ENCODE measurements around the gene STUB1.

STUB1 gene

DNA sequence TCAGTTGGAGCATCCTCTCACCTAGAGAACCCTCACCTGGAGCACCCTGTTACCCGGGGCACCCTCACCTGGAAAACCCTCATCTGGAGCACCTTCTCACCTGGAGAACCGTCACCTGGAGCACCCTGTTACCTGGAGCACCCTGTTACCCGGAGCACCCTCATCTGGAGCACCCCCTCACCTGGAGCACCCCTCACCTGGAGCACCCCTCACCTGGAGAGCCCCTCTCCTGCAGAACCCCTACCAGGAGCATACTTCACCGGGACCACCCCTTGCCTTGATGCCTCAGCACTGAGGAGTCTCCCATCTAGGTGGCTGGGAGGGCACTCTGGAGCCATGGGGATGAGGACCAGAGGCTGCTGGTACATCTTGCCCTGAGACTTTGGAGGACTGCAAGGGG lies 28.7 kb downstream of the STUB1 start:
- TF ChIP-seq, protein P1, sequence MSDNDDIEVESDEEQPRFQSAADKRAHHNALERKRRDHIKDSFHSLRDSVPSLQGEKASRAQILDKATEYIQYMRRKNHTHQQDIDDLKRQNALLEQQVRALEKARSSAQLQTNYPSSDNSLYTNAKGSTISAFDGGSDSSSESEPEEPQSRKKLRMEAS (IDR thresholded peaks at IDR 0.05) = no peak
- TF ChIP-seq CEBPB (IDR thresholded peaks at IDR 0.05) = no peak
- TF ChIP-seq ZBTB7A (IDR thresholded peaks at IDR 0.05; ENCODE audit: low read depth) = no peak
- no peak for TF ChIP-seq TCF12 (IDR thresholded peaks at IDR 0.05; ENCODE audit: low read depth)
- no peak for TF ChIP-seq EGR1 (IDR thresholded peaks at IDR 0.05)
- no peak for TF ChIP-seq RAD21 (IDR thresholded peaks at IDR 0.05; ENCODE audit: low read depth)
- TF ChIP-seq, protein P2, sequence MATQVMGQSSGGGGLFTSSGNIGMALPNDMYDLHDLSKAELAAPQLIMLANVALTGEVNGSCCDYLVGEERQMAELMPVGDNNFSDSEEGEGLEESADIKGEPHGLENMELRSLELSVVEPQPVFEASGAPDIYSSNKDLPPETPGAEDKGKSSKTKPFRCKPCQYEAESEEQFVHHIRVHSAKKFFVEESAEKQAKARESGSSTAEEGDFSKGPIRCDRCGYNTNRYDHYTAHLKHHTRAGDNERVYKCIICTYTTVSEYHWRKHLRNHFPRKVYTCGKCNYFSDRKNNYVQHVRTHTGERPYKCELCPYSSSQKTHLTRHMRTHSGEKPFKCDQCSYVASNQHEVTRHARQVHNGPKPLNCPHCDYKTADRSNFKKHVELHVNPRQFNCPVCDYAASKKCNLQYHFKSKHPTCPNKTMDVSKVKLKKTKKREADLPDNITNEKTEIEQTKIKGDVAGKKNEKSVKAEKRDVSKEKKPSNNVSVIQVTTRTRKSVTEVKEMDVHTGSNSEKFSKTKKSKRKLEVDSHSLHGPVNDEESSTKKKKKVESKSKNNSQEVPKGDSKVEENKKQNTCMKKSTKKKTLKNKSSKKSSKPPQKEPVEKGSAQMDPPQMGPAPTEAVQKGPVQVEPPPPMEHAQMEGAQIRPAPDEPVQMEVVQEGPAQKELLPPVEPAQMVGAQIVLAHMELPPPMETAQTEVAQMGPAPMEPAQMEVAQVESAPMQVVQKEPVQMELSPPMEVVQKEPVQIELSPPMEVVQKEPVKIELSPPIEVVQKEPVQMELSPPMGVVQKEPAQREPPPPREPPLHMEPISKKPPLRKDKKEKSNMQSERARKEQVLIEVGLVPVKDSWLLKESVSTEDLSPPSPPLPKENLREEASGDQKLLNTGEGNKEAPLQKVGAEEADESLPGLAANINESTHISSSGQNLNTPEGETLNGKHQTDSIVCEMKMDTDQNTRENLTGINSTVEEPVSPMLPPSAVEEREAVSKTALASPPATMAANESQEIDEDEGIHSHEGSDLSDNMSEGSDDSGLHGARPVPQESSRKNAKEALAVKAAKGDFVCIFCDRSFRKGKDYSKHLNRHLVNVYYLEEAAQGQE (IDR thresholded peaks at IDR 0.05; ENCODE audit: low read depth) = no peak
- TF ChIP-seq, protein P3, sequence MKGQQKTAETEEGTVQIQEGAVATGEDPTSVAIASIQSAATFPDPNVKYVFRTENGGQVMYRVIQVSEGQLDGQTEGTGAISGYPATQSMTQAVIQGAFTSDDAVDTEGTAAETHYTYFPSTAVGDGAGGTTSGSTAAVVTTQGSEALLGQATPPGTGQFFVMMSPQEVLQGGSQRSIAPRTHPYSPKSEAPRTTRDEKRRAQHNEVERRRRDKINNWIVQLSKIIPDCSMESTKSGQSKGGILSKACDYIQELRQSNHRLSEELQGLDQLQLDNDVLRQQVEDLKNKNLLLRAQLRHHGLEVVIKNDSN (IDR thresholded peaks at IDR 0.05) = no peak
- no peak for TF ChIP-seq YY1 (IDR thresholded peaks at IDR 0.05; ENCODE audit: low read depth)
- no peak for TF ChIP-seq EP300 (IDR thresholded peaks at IDR 0.05; ENCODE audit: borderline replicate concordance)
- TF ChIP-seq NFIC (IDR thresholded peaks at IDR 0.05) = no peak
- TF ChIP-seq TAF1 (IDR thresholded peaks at IDR 0.05; ENCODE audit: low read depth) = no peak
- no peak for TF ChIP-seq CREB1 (IDR thresholded peaks at IDR 0.05; ENCODE audit: low read depth)
- no peak for TF ChIP-seq FOXM1 (IDR thresholded peaks at IDR 0.05; ENCODE audit: borderline replicate concordance, low read depth)
- TF ChIP-seq TEAD4 (IDR thresholded peaks at IDR 0.05) = no peak

DNA sequence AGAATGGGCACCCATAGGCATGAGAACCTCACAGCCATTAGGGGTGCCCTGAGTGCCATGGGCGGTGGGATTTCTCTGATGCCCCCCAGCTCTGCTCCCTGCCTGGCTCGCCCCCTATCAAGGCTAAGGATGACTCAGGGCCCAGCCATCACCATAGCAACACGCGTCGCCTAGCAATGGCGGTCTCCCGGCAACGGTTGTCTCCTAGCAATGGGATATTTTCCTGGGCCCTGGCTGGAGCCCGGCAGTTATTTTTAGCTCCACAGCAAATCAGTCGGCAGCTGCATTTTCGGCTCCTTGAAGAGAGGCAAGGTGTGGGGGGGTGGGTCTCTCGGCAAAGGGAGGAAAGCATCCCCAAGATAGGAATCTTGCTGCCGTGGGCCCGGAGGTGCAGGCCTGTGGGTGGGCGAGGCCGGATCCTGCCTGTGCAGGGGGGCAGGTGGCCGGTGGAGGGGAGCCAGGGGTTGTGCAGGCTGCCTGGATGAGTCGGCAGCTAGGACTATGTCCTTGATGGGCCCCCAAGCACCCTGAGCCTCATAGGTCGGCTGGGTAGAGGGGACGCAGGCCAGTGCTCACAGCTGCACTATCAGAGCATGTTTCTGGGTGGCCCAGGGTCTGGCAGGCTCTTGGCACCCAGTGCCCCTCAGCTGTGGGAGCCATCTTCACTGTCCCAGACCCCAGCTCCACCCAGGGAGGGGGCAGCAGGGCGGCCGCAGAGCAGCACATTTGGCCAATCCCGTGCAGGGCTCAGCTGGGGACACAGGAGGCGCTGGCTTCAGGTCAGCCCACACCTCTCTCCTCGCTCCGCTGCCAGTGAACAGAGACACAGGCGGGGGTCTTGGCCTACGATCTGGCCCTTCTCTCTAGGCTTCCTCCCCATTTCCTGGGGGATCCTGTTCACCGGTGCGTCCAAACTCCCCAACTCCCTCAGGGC lies 29.6 kb downstream of the STUB1 start:
- TF ChIP-seq CEBPB (IDR thresholded peaks at IDR 0.05) = no peak
- peak; percentile 93 for TF ChIP-seq FOXM1 (IDR thresholded peaks at IDR 0.05; ENCODE audit: borderline replicate concordance, low read depth)
- TF ChIP-seq, protein P1 (IDR thresholded peaks at IDR 0.05) = no peak
- TF ChIP-seq EP300 (IDR thresholded peaks at IDR 0.05; ENCODE audit: borderline replicate concordance) = no peak
- TF ChIP-seq, protein P3 (IDR thresholded peaks at IDR 0.05) = no peak
- no peak for TF ChIP-seq TAF1 (IDR thresholded peaks at IDR 0.05; ENCODE audit: low read depth)
- TF ChIP-seq TEAD4 (IDR thresholded peaks at IDR 0.05) = no peak
- TF ChIP-seq, protein P2 (IDR thresholded peaks at IDR 0.05; ENCODE audit: low read depth) = no peak
- peak; percentile 68 for TF ChIP-seq EGR1 (IDR thresholded peaks at IDR 0.05)

DNA sequence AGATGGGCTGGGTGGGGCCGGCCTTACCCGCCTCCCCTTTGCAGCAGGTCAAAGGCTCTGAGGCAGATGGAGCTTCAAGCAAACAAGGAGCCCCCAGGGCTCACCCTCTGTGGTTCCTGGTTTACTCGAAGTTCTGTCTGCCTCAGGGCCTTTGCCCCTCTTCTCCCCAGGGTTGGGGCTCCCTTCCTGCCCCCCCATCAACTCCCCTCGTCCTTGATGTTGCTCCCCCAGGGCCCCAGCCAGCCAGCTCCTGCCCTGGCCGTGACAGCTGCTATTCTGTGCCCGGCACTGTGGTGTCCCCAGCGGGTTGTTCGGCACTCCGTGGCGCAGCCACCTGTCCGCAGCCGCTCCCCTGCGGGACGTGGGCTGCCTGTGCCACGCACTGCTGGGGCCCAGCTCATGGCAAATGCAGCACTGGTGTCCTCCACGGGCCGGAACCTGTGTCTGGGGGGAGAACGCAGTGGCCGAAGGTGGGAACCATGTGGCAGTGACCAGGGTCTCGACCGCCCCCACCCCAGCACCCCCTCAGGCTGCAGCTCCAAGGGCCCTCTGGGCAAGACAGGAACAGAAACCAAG lies 30.4 kb downstream of the STUB1 start:
- TF ChIP-seq ZBTB7A (IDR thresholded peaks at IDR 0.05; ENCODE audit: low read depth) = no peak
- TF ChIP-seq CREB1 (IDR thresholded peaks at IDR 0.05; ENCODE audit: low read depth) = no peak
- no peak for TF ChIP-seq FOXM1 (IDR thresholded peaks at IDR 0.05; ENCODE audit: borderline replicate concordance, low read depth)
- TF ChIP-seq, protein P2 (IDR thresholded peaks at IDR 0.05; ENCODE audit: low read depth) = no peak
- TF ChIP-seq TEAD4 (IDR thresholded peaks at IDR 0.05) = no peak
- TF ChIP-seq YY1 (IDR thresholded peaks at IDR 0.05; ENCODE audit: low read depth) = no peak
- no peak for TF ChIP-seq NFIC (IDR thresholded peaks at IDR 0.05)
- TF ChIP-seq, protein P3 (IDR thresholded peaks at IDR 0.05) = no peak
- no peak for TF ChIP-seq TAF1 (IDR thresholded peaks at IDR 0.05; ENCODE audit: low read depth)
- TF ChIP-seq RAD21 (IDR thresholded peaks at IDR 0.05; ENCODE audit: low read depth) = no peak
- no peak for TF ChIP-seq CEBPB (IDR thresholded peaks at IDR 0.05)
- no peak for TF ChIP-seq TCF12 (IDR thresholded peaks at IDR 0.05; ENCODE audit: low read depth)
- no peak for TF ChIP-seq EP300 (IDR thresholded peaks at IDR 0.05; ENCODE audit: borderline replicate concordance)
- no peak for TF ChIP-seq EGR1 (IDR thresholded peaks at IDR 0.05)
- TF ChIP-seq, protein P1 (IDR thresholded peaks at IDR 0.05) = no peak

Data from Ishikawa (cell line).